ENCODE data around the gene MAP10.

The MAP10 gene

GRCh38 chr1:232818040-232818439 is 12.8 kb downstream of the MAP10 start:
- no peaks in the 10 kb centered on the region for H3K9me3 ChIP-seq

DNA sequence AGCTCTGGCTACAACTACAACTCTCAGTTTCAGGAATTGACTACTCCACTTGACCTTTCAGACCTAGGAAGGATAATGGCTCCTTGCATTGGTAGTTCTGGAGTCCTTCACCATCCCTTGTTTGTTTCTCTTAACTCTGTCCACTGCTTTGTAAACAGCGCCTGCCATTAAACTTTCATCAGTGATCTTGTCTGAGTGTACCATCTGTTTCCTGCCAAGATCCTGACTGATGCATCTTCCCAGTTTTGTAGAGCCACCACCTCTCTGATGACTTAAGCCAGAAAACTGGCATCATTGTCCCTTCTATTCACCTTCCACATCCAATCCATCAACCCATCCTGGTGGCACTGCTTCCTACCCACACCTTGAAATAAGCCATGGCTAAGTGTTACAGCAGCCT is 15.2 kb downstream of the MAP10 start:
- TF ChIP-seq, protein P1, sequence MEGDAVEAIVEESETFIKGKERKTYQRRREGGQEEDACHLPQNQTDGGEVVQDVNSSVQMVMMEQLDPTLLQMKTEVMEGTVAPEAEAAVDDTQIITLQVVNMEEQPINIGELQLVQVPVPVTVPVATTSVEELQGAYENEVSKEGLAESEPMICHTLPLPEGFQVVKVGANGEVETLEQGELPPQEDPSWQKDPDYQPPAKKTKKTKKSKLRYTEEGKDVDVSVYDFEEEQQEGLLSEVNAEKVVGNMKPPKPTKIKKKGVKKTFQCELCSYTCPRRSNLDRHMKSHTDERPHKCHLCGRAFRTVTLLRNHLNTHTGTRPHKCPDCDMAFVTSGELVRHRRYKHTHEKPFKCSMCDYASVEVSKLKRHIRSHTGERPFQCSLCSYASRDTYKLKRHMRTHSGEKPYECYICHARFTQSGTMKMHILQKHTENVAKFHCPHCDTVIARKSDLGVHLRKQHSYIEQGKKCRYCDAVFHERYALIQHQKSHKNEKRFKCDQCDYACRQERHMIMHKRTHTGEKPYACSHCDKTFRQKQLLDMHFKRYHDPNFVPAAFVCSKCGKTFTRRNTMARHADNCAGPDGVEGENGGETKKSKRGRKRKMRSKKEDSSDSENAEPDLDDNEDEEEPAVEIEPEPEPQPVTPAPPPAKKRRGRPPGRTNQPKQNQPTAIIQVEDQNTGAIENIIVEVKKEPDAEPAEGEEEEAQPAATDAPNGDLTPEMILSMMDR (IDR thresholded peaks at IDR 0.05) = no peak
- Histone ChIP-seq H3K4me3 (no peak overlapping the region), H3K9me3 (no peaks in the 10 kb centered on the region), H3K4me1 (no peaks in the 10 kb centered on the region), H3K36me3 (no peaks in the 10 kb centered on the region), H3K27me3 (no peaks in the 10 kb centered on the region), H3K27ac (no peak overlapping the region)
- intact Hi-C loops (cut with DNase I; ENCODE audit: low total_unique reads) = no loop called here
- DNase-seq = no peak

More at GRCh38 chr1:232818040-232818439, 12.8 kb downstream of the MAP10 start:
- Histone ChIP-seq H3K27ac (no peak overlapping the region), H3K4me3 (no peak overlapping the region), H3K27me3 (no peaks in the 10 kb centered on the region), H3K36me3 (no peaks in the 10 kb centered on the region), H3K4me1 (no peaks in the 10 kb centered on the region)
- no peak for DNase-seq
- intact Hi-C loops (cut with DNase I; ENCODE audit: low total_unique reads) = no loop called here
- TF ChIP-seq, protein P1 (IDR thresholded peaks at IDR 0.05) = no peak

- Histone ChIP-seq H3K9me3 (peaks cover 0 to 4% (median 0%) of the 10 kb centered on the region in 3 donors), H3K4me3 (no peak overlapping the region), H3K4me1 (no peaks in the 10 kb centered on the region), H3K36me3 (no peaks in the 10 kb centered on the region), H3K27ac (no peak overlapping the region), H3K27me3 (no peaks in the 10 kb centered on the region)
- DNase-seq = no peak
- intact Hi-C loops (cut with DNase I; ENCODE audit: low total_unique reads) = no loop called here
- TF ChIP-seq, protein P1 (IDR thresholded peaks at IDR 0.05) = no peak
Measured at GRCh38 chr1:232822530-232822929, 17.3 kb downstream of the MAP10 start.

GRCh38 chr1:232826318-232826717 is 21.1 kb downstream of the MAP10 start:
- no peaks in the 10 kb centered on the region for H3K27me3 ChIP-seq
- H3K4me3 ChIP-seq = no peak overlapping the region
- TF ChIP-seq, protein P1 (IDR thresholded peaks at IDR 0.05) = no peak
- intact Hi-C loops (cut with DNase I; ENCODE audit: low total_unique reads) = no loop called here
- H3K9me3 ChIP-seq = peaks cover 0 to 4% (median 0%) of the 10 kb centered on the region in 3 donors
- no peaks in the 10 kb centered on the region for H3K36me3 ChIP-seq
- H3K4me1 ChIP-seq = no peaks in the 10 kb centered on the region
- no peak overlapping the region for H3K27ac ChIP-seq
- no peak for DNase-seq

DNA sequence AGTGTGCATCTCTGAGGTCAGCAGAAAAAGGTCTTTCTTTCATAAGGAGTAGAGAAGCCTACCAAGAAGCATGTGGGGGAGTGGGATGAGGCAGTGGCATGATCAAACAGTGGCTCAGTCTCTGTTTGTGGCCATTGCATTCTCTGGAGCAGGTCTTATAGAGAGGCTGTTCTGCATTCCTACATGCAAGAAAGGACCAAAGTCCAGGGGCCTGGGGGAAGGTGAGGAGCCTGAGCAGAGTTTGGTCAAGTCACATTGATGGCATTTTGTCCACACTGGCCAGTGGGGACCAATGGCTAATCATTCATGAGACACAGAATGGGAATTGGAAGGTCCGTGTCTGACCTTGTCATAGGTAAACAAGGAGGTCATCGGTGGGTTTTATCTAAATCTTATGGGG is 25.4 kb downstream of the MAP10 start:
- no peaks in the 10 kb centered on the region for H3K27me3 ChIP-seq
- TF ChIP-seq, protein P1 (IDR thresholded peaks at IDR 0.05) = no peak
- intact Hi-C loops (cut with DNase I; ENCODE audit: low total_unique reads) = no loop called here
- no peaks in the 10 kb centered on the region for H3K36me3 ChIP-seq
- peaks cover 0 to 4% (median 0%) of the 10 kb centered on the region in 3 donors for H3K9me3 ChIP-seq
- no peak overlapping the region for H3K27ac ChIP-seq
- no peak for DNase-seq
- H3K4me1 ChIP-seq = no peaks in the 10 kb centered on the region
- no peak overlapping the region for H3K4me3 ChIP-seq

- H3K27ac ChIP-seq = no peak overlapping the region
- no peak for DNase-seq
- H3K36me3 ChIP-seq = no peaks in the 10 kb centered on the region
- H3K27me3 ChIP-seq = no peaks in the 10 kb centered on the region
- no peaks in the 10 kb centered on the region for H3K4me1 ChIP-seq
- intact Hi-C loops (cut with DNase I; ENCODE audit: low total_unique reads) = no loop called here
- TF ChIP-seq, protein P1 (IDR thresholded peaks at IDR 0.05) = no peak
- no peak overlapping the region for H3K4me3 ChIP-seq
- H3K9me3 ChIP-seq = peaks cover 0 to 4% (median 0%) of the 10 kb centered on the region in 3 donors
Measured at GRCh38 chr1:232831895-232832294, 26.7 kb downstream of the MAP10 start.
